Measurements from ENCODE around the gene GTPBP10.

- no peak for TF ChIP-seq RBAK (CRISPR knock-in tag; IDR thresholded peaks at IDR 0.05)
- no peak for TF ChIP-seq ZNF331 (CRISPR knock-in tag; IDR thresholded peaks at IDR 0.05)
- no peak for TF ChIP-seq SP2 (CRISPR knock-in tag; IDR thresholded peaks at IDR 0.05)
- TF ChIP-seq SRF (IDR thresholded peaks at IDR 0.05; ENCODE audit: low read depth, low read length): no peak
- no peak for TF ChIP-seq EZH2 (conservative IDR thresholded peaks at IDR 0.05; ENCODE audit: low read depth, low read length)
- no peak for TF ChIP-seq ZNF207 (IDR thresholded peaks at IDR 0.05; ENCODE audit: borderline replicate concordance)
- no peak for TF ChIP-seq CBX2 (IDR thresholded peaks at IDR 0.05; ENCODE audit: low read depth, low read length)
- no peak for TF ChIP-seq CBX2 (CRISPR knock-in tag; IDR thresholded peaks at IDR 0.05; ENCODE audit: low read depth)
Observed at GRCh38 chr7:90383422-90383821, 36.9 kb downstream of the GTPBP10 start.
